Putamen (tissue), 1 donor: ENCODE data around the gene ASIP.
"Not testable (repeated sequence)": the region's sequence is repeated elsewhere in the genome, so short reads cannot be mapped to it uniquely, and the experiment has no call there.

Experiments used
- DNase-seq: peaks from one replicate; pipeline ENCODE4 v3.0.0-alpha.2; 2016; ENCODE audit warnings: low spot score

Gene ASIP, protein sequence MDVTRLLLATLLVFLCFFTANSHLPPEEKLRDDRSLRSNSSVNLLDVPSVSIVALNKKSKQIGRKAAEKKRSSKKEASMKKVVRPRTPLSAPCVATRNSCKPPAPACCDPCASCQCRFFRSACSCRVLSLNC

DNA sequence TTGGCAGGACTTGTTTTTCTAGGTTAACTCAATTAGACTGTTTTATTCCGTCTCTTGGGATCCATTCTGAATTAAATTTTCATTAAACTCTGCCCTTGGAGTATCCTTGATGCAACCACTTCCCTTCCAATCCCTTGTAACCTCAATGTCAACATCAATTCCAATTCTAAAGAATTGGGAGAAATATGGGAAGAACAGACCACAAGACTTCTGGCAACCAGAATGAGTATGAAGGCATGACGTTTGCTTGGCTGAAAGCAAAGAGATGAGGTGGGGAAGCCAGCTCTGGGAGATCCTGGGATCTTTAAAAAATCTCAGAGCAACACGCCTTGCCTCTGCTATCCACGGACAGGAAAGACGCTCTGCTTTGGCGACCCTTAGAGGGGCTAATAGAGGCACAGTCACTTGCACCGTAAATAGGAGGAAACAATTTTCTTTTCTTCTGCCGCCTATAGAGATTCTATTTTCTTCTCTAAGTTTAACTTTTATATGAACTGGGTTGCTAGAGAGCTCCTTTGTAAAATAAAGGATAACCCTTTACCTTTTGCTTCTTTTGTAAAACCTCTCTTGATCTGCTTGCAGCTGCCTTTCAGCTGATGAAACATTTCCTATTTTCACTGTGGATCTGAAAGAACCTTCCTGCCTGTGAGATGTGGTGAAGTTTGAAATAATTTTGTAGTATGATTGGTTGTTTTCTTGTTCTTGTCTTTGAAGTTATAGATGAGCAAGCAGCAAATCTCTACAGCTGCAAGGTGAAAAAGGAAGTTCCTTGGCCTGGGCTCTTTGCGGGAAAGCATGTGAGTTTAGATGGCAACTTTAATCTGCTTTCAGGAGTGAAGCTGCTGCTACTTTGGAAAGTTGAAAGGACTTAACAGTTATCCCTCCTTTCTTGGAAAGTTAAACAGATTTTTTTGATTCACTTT is at the start of gene ASIP:
ASIP (plus strand) TSS at position 731 of the 923 bp plus-strand sequence. CDS start 18,952 bp downstream, outside the sequence.
- DNase-seq: no peak

DNA sequence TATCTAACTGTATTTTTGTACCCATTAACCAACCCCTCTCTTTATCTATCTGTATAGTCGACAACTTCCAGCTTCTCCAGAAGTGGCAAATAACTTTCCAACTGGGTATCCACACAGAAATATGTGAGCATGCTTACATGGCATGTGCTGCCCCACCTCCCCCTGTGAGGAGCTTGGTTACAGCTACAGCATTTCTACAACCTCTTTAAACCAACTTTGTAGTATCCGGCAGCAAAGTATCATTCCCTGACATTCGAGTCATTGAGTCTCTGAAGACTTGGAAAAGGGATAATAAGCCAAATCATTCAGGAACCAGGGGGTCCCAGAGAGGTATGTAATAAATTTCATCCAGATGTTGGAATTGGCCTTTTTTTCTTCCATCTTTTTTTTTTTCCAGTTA is 48.2 kb upstream of the ASIP start:
- DNase-seq: no peak

DNA sequence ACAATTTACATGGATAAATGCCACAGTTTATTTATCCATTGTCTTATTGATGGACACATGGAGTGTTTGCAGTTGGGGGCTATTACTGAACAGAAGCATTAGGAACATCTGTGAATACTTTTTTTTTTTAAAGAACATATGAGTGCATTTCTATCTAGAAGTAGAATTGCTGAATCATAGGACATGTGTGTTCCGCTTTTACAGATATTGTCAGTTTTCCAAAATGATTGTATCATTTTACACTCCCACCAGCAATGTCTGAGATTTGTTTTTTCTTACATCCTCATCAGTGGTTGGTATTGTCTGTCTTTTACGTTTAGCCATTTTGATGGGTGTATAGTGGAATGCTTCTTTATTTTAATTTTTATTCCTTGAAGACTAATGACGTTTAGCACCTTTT is 42.0 kb upstream of the ASIP start:
- no peak for DNase-seq

DNA sequence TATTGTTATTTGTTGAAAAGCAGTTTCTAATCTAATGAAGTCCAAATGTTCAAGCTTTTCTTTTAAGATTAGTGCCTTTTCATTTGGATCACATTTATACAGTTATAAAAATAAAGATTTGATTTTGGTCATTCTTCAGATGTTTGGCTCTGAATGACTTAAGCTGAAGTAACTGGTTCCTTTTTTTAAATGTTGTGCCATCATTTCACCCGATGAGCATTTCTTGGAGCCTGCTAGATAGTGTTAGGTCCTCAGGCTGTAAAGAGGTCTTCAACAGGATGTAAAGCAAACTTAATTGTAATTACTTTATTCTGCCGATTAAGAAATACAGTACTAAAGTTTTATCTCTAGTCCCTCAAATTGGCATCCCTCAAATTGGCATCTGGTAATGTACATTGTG is 41.2 kb upstream of the ASIP start:
- DNase-seq: no peak

GRCh38 chr20:34201531-34201930 is 39.7 kb upstream of the ASIP start:
- no peak for DNase-seq

DNA sequence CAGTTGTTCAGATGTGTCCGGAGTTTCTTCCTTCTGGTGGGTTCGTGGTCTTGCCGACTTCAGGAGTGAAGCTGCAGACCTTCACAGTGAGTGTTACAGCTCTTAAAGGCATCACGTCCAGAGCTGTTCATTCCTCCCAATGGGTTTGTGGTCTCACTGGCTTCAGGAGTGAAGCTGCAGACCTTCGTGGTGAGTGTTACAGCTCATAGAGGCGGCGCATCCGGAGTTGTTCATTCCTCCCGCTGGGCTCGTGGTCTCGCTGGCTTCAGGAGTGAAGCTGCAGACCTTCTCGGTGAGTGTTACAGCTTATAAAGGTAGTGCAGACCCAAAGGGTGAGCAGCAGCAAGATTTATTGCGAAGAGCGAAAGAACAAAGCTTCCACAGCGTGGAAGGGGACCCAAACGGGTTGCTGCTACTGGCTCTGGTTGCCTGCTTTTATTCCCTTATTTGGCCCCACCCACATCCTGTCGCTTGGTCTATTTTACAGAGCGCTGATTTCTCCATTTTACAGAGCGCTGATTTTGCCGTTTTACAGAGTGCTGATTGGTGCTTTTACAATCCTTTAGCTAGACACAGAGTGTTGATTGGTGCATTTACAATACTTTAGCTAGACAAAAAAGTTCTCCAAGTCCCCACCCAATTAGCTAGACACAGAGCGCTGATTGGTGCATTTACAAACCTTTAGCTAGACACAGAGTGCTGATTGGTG is 35.9 kb upstream of the ASIP start:
- not testable (repeated sequence) for DNase-seq

- DNase-seq: no peak
Observed at GRCh38 chr20:34209111-34209510, 32.1 kb upstream of the ASIP start.

GRCh38 chr20:34210271-34210670 is 31.0 kb upstream of the ASIP start:
- DNase-seq: no peak

DNA sequence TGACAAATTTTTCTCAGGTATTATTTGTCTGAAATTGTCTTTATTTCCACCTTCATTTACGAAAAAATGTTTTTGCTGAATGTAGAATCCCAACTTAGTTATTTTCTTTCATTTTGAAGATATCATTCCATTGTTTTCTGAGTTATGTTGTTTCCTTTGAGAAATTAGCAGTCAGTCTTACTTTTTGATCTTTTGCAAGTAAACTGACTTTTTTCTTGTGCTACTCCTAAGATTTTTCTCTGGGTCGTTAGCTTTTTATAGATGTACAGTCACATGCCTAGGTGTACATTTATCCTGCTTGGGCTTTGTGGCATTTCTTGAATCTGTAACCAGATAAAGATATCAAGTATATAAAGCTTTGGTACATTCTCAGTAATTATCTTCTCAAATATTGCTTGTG is 29.6 kb upstream of the ASIP start:
- DNase-seq: no peak

DNA sequence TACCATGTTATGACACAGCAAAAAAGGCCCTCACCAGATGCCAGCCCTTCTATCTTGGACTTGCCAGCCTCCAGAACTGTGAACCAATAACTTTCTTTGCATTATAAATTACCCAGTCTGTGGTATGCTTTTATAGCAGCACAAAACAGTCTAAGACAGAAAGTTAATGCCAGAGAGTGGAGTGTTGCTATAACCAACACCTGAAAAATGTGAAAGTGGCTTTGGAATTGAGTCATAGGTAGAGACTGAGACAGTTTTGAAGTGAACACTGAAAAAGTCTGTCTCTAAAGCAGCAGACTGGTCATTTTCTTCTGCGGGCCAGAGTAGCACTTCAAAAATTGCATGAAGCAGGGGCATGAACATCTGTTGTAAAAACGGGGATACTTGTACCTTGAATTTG is 28.0 kb upstream of the ASIP start:
- DNase-seq: no peak

GRCh38 chr20:34215711-34216381 is 25.4 kb upstream of the ASIP start:
- peak; percentile 19 for DNase-seq

DNA sequence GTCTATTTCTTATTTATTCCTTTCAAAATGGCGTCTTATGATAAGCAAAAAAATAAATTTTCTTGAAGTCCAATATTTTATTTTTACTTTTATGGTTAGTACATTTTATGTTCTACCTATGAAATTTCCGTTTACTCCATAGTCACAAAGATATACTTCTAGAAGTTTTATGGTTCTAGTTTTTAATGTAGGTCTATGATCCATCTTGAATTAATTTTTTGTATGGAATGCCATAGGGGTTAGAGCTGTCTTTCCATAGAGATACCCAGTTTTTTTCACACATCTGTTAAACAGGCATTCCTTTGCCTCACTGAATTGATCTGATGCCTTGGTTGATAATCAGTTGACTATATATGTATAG is 24.9 kb upstream of the ASIP start:
- DNase-seq: no peak

GRCh38 chr20:34220561-34220960 is 20.7 kb upstream of the ASIP start:
- no peak for DNase-seq

GRCh38 chr20:34222208-34222607 is 19.0 kb upstream of the ASIP start:
- no peak for DNase-seq

DNA sequence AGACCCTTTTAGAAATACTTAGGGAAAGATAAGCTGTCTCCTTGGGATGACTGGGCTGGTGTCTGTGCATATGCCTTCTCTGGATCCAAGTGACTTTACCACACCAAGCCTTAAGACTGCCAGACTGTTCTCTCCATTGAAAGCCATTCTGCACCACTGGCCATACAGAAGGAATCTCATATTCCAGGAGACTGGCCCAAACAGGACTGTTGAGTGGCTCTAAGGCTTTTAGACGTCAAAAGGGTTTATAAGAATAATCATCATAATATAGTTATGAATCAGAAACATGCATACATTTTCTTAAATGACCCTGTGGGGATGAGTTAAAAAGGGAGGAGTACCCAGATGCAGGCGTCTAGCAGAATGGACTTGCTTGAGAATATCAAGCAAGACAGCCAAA is 17.0 kb upstream of the ASIP start:
- DNase-seq: not testable (repeated sequence)

DNA sequence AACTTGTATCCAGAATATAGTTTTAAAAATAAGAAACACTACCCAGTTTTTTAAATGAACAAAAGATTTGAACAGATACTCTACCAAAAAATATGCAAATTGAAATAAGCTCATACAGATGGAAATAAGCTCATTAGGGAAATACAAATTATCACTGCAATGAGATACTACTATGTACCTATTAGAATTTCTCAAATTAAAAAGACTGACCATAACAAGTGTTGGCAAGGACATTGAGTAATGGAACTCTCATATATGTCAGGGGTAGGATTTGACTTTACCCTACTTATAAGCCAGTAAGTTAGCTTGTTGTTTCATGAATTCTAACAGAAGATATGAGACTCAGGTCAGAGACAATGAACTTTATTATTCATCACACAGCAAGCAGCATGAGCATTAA is 9.6 kb upstream of the ASIP start:
- DNase-seq: no peak

DNA sequence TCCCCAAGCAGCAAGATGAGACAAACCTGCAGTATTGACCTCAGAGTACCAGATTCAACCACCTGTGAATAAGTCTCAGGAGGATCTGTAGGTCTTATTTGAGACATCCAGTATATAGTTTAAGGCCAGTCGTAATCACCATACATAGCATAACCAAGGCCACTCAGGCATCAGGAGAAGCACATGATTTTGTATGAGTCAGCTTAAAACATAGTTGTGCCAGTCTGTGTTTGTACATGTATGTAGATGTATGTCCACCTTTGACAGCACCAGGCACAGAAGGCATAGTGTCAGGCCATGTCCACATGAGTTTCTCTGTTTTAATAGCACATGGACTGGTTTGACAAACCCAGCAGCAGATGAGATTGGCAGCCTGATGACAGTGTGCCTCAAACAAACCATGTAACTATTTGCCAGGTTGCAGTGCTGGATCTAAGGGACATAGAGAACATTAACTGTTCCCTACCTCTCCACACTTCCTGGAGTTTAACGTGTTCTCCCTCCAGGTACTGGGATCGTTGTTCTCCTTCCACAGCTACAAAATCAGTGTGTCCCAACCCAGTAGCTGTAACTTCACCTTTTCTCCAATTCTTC is 8.6 kb upstream of the ASIP start:
- DNase-seq: no peak

DNA sequence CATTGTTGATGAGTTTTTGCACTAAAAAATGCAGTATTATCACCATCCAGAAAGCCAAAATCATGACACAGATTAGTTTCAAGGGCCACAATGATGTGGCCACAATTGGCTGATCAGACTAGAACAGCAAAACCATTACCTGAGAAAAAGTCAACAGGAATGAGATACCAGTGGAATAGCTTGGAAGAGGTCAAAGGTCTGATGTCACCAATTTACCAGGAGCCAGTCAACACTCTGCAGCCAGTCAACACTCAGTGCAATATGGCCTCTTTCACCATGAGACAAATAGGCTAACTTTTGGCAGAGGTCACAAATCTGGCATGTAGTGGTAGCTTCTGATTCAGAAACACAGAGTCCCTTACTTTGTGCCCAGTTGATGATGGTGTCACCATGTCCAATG is 7.5 kb upstream of the ASIP start:
- DNase-seq: no peak

GRCh38 chr20:34235875-34236274 is 5.3 kb upstream of the ASIP start:
- no peak for DNase-seq

DNA sequence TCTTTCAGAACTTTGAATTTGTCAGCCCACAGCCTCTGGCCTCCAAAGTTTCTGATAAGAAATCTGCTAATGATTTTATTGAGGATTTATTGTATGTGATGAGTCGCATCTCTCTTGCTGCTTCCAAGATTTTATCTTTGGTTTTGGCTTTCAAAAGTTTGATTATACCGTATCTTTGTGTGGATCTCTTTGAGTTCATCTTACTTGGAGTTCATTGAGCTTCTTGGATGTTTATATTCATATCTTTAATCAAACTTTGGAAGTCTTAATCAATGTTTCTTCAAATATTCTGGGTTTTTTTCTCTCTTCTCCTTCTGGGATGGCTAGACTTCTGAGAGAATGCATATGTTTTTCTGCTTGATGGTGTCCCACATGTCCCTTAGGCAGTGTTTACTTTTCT is 3.3 kb upstream of the ASIP start:
- DNase-seq: no peak

- DNase-seq: no peak
Observed at GRCh38 chr20:34240121-34240520, 1.1 kb upstream of the ASIP start.

DNA sequence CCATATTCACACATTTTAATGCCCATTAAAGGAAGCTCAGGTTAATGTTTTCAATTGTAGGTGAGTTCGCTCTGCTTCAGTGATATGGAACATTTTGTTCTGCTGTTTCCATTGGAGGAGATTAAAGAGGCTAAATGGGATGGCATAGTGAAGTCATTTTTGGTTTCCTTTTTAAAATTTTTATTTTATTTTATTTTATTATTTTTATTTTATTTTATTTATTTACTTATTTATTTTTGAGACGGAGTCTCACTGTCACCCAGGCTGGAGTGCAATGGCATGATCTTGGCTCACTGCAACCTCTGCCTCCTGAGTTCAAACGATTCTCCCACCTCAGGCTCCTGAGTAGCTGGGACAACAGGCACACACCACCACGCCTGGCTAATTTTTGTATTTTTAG is 792 bp downstream of the ASIP start:
- not testable (repeated sequence) for DNase-seq
